NT2/D1 (cell line): ENCODE results near the gene ARHGAP25.

Experiments
- SUZ12 ChIP-seq: IDR thresholded peaks from 2 replicates; pipeline ENCODE4 v1.6.1; 2011; ENCODE audit not compliant: insufficient read length, insufficient read depth; ENCODE audit errors: extremely low read depth
- YY1 ChIP-seq: IDR thresholded peaks from 2 replicates; pipeline ENCODE4 v1.6.1; 2011; ENCODE audit not compliant: insufficient read length, insufficient read depth
- ZNF274 ChIP-seq: IDR thresholded peaks from 2 replicates; pipeline ENCODE4 v1.6.1; 2011; ENCODE audit warnings: mild to moderate bottlenecking, low read depth, low read length

GRCh38 chr2:68827666-68828065 is 93.1 kb downstream of the ARHGAP25 start:
- TF ChIP-seq ZNF274 (no peak), YY1 (no peak), SUZ12 (no peak)
